HUES48 (cell line): ENCODE measurements around the gene OR2L13.

ENCODE experiments used
- H3K27ac ChIP-seq: one replicate; pipeline ENCODE4 v1.7.0; 2013; ENCODE audit warnings: low read depth, low read length, inconsistent platforms
- H3K27me3 ChIP-seq: 2 replicates; pipeline ENCODE4 v1.6.1; 2013; ENCODE audit warnings: mild to moderate bottlenecking, low read length; ENCODE audit not compliant: control insufficient read depth, insufficient read depth
- H3K36me3 ChIP-seq: 2 replicates; pipeline ENCODE4 v1.6.1; 2013; ENCODE audit warnings: low read length; ENCODE audit not compliant: control insufficient read depth, insufficient read depth
- H3K4me1 ChIP-seq: 2 replicates; pipeline ENCODE4 v1.6.1; 2013; ENCODE audit warnings: mild to moderate bottlenecking, low read length; ENCODE audit not compliant: control insufficient read depth, insufficient read depth
- H3K4me3 ChIP-seq: 2 replicates; pipeline ENCODE4 v1.5.1; 2013; ENCODE audit warnings: mild to moderate bottlenecking, low read depth, low read length
- H3K9ac ChIP-seq: 2 replicates; pipeline ENCODE4 v1.6.1; 2013; ENCODE audit warnings: mild to moderate bottlenecking, low read depth, low read length, moderate library complexity
- H3K9me3 ChIP-seq: 2 replicates; pipeline ENCODE4 v1.6.1; 2013; ENCODE audit warnings: low read length; ENCODE audit not compliant: control insufficient read depth, insufficient read depth

The OR2L13 gene

GRCh38 chr1:248111157-248111556 lies 16.2 kb downstream of the OR2L13 start:
- Histone ChIP-seq H3K4me3 (no peak overlapping the region), H3K27me3 (no peaks in the 10 kb centered on the region), H3K27ac (no peak overlapping the region), H3K4me1 (no peaks in the 10 kb centered on the region), H3K9me3 (peaks cover 83% of the 10 kb centered on the region), H3K9ac (no peak overlapping the region), H3K36me3 (no peaks in the 10 kb centered on the region)

GRCh38 chr1:248114890-248115289 lies 19.9 kb downstream of the OR2L13 start:
- H3K9me3 ChIP-seq = peaks cover 60% of the 10 kb centered on the region
- no peak overlapping the region for H3K4me3 ChIP-seq
- H3K36me3 ChIP-seq = no peaks in the 10 kb centered on the region
- H3K9ac ChIP-seq = no peak overlapping the region
- H3K27me3 ChIP-seq = no peaks in the 10 kb centered on the region
- H3K27ac ChIP-seq = no peak overlapping the region
- H3K4me1 ChIP-seq = no peaks in the 10 kb centered on the region

- peaks cover 91% of the 10 kb centered on the region for H3K9me3 ChIP-seq
- H3K36me3 ChIP-seq = no peaks in the 10 kb centered on the region
- no peaks in the 10 kb centered on the region for H3K4me1 ChIP-seq
- no peaks in the 10 kb centered on the region for H3K27me3 ChIP-seq
- H3K9ac ChIP-seq = no peak overlapping the region
- no peak overlapping the region for H3K27ac ChIP-seq
- H3K4me3 ChIP-seq = no peak overlapping the region
Observed at GRCh38 chr1:248127653-248128052, 32.7 kb downstream of the OR2L13 start.

GRCh38 chr1:248136811-248137210 lies 41.8 kb downstream of the OR2L13 start:
- H3K9me3 ChIP-seq = peaks cover 82% of the 10 kb centered on the region

GRCh38 chr1:248140846-248141245 lies 45.9 kb downstream of the OR2L13 start:
- H3K4me3 ChIP-seq = no peak overlapping the region
- no peak overlapping the region for H3K27ac ChIP-seq
- H3K4me1 ChIP-seq = no peaks in the 10 kb centered on the region
- H3K9ac ChIP-seq = no peak overlapping the region
- peaks cover 79% of the 10 kb centered on the region for H3K9me3 ChIP-seq
- no peaks in the 10 kb centered on the region for H3K27me3 ChIP-seq
- no peaks in the 10 kb centered on the region for H3K36me3 ChIP-seq

More at GRCh38 chr1:248136811-248137210, 41.8 kb downstream of the OR2L13 start:
- H3K4me3 ChIP-seq = no peak overlapping the region
- H3K27ac ChIP-seq = no peak overlapping the region
- H3K9ac ChIP-seq = no peak overlapping the region
- no peaks in the 10 kb centered on the region for H3K4me1 ChIP-seq
- H3K27me3 ChIP-seq = no peaks in the 10 kb centered on the region
- H3K36me3 ChIP-seq = no peaks in the 10 kb centered on the region

DNA sequence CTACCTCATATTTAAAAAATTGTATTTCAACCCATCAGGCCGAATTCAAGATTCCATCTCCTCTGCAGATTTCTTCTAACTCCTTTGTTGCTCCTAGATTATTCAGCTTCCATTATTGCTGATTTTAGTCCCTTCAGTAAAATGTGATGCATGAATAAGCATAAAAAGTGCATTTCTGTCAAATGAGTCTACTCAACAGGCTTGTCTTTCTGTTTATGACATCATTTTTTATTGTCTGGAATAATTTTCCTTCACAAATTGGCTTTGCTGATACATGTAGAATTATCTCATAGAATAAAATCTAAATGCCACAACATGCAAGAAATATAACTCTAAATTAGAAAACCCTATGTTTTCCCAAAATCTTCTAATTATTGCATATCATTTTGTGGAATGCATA lies 48.3 kb downstream of the OR2L13 start:
- no peak overlapping the region for H3K9ac ChIP-seq

GRCh38 chr1:248144513-248145198 lies 49.7 kb downstream of the OR2L13 start, which contains the start of gene OR2M5:
Gene OR2M5, plus strand, starts transcription at chr1:248145148. Its CDS starts 0 bp downstream, at chr1:248145148.
- no peaks in the 10 kb centered on the region for H3K4me1 ChIP-seq
- no peaks in the 10 kb centered on the region for H3K27me3 ChIP-seq
- H3K9ac ChIP-seq = no peak within 1 kb of the TSS
- peaks cover 92% of the 10 kb centered on the region for H3K9me3 ChIP-seq
- no peak within 1 kb of the TSS for H3K4me3 ChIP-seq
- H3K27ac ChIP-seq = no peak within 1 kb of the TSS
- H3K36me3 ChIP-seq = no peaks in the 10 kb centered on the region

More for the DNA sequence above, 48.3 kb downstream of the OR2L13 start:
- Histone ChIP-seq H3K4me1 (no peaks in the 10 kb centered on the region), H3K4me3 (no peak overlapping the region), H3K27ac (no peak overlapping the region), H3K27me3 (no peaks in the 10 kb centered on the region), H3K36me3 (no peaks in the 10 kb centered on the region), H3K9me3 (peaks cover 90% of the 10 kb centered on the region)
